Psoas muscle (tissue), 8 donors: ENCODE measurements around the gene KRT5. TPM values are rescaled to one million over a fixed set of nuclear protein-coding genes. Genes with fewer than 3 reads are reported as not detected.

Source experiments
- ATAC-seq, 4 donors: fragments of 200-7000 bp; cut with Tn5 transposase; one replicate each; pipeline ENCODE4 v1.9.1; 2020; ENCODE audit warnings: moderate library complexity in 3 of 4, mild to moderate bottlenecking in 2 of 4
- DNase-seq, 2 donors: peaks; one replicate each; pipeline ENCODE4 v3.0.0-alpha.2; 2020
- H3K27ac ChIP-seq: fragments of 200-600 bp; one replicate; pipeline ENCODE4 v1.8.0; 2022
- H3K27me3 ChIP-seq, 3 donors: fragments of 200-600 bp in 1 of 3; one replicate each; pipeline versions ENCODE4 v1.6.1 to v1.8.0; 2013 to 2022; ENCODE audit warnings: low read length in 2 of 3, mild to moderate bottlenecking in 2 of 3, moderate library complexity in 1 of 3; ENCODE audit not compliant: insufficient read depth in 3 of 3
- H3K36me3 ChIP-seq, 2 donors: fragments of 200-600 bp in 1 of 2; one replicate each; pipeline versions ENCODE4 v1.6.1 to v1.8.0; 2013 to 2022; ENCODE audit warnings: low read depth in 1 of 2, mild to moderate bottlenecking in 1 of 2, moderate library complexity in 1 of 2; ENCODE audit not compliant: insufficient read depth in 1 of 2
- H3K4me1 ChIP-seq: fragments of 200-600 bp; one replicate; pipeline ENCODE4 v1.8.0; 2022
- H3K4me3 ChIP-seq: fragments of 200-600 bp; one replicate; pipeline ENCODE4 v1.8.0; 2022; ENCODE audit warnings: mild to moderate bottlenecking
- H3K9me3 ChIP-seq: fragments of 200-600 bp; one replicate; pipeline ENCODE4 v1.8.0; 2022
- WGBS, 3 donors: extraction: QIAGEN DNeasy Blood & Tissue Kit; methylation state at CpG; one replicate each; pipeline versions ENCODE4 v1.1.6 to v1.1.7; 2013; 5-methylcytosine and 5-hydroxymethylcytosine counted together
- intact Hi-C, 2 donors: fragments of 100-400 bp; cut with DNase I; formaldehyde crosslinking; loops; one replicate each; pipeline versions ENCODE4 v1.11.0 to v1.14.2; 2022
- polyA plus RNA-seq, 3 donors: library from polyadenylated mRNA; stranded (reverse); fragments of 200-250 nt; gene quantifications; one replicate each; pipeline ENCODE4 v1.2.3, GENCODE V29; 2013
- total RNA-seq, 4 donors: library from RNA; stranded (reverse); fragmentation: NEBNext Ultra II Directional in 2 of 4; extraction: Animal tissue kit (Norgen Biotek cat#: 25700) in 2 of 4; gene quantifications; one replicate each; pipeline versions ENCODE4 v1.2.1 to v1.2.4, GENCODE V29; 2021 to 2023
- TF ChIP-seq, protein P1 (sequence below): fragments of 200-600 bp; IDR thresholded peaks from one replicate; pipeline ENCODE4 v1.8.0; 2022; ENCODE audit warnings: antibody characterized with exemption
- donor health status: healthy with polysubstance abuse.
- donor health status: DM: no; HTN: no; CAD: no; lungs with moderate emphysema.
- donor health status: Bipolar disorder and iron deficiency.
- donor health status: healthy.
- donor health status: DM: yes; HTN: yes; CAD: no.
- donor health status: DM: no; HTN: no; CAD: no.
- donor health status: DM: no; HTN: no; CAD: no.
- donor health status: DM: yes; HTN: yes; CAD: no.

Gene KRT5
- total and polyA plus RNA-seq, 7 donors: 0.21 to 1.4 (median 0.73) TPM; not detected in 1

DNA sequence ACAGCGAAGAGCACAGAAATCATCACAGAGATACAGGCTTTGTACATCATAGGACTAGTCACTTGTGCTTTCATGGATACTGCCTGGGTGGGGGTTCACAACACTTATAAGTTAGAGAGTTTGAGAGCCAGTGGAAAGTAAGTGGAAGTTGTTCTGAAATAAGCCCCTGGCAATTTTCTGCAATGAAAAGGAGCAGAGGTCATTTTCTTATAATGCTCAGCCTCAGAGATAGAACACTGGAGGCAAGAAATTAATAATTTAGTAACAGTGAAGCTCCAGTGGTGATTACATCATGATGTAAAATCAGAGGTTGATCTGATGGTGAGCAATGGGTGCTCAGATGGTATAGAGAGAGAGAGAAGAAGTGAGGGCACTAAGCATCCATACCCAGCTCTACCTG is 33.0 kb downstream of the KRT5 start:
- no peaks in the 10 kb centered on the region for H3K36me3 ChIP-seq
- H3K4me1 ChIP-seq: no peaks in the 10 kb centered on the region
- no peak overlapping the region for H3K4me3 ChIP-seq
- 3 to 58% (median 45%) methylated on average over 1 of the region's 1 CpG for WGBS, 3 donors
- DNase-seq (no peak), ATAC-seq (no peak)
- H3K27ac ChIP-seq: no peak overlapping the region
- TF ChIP-seq, protein P1, sequence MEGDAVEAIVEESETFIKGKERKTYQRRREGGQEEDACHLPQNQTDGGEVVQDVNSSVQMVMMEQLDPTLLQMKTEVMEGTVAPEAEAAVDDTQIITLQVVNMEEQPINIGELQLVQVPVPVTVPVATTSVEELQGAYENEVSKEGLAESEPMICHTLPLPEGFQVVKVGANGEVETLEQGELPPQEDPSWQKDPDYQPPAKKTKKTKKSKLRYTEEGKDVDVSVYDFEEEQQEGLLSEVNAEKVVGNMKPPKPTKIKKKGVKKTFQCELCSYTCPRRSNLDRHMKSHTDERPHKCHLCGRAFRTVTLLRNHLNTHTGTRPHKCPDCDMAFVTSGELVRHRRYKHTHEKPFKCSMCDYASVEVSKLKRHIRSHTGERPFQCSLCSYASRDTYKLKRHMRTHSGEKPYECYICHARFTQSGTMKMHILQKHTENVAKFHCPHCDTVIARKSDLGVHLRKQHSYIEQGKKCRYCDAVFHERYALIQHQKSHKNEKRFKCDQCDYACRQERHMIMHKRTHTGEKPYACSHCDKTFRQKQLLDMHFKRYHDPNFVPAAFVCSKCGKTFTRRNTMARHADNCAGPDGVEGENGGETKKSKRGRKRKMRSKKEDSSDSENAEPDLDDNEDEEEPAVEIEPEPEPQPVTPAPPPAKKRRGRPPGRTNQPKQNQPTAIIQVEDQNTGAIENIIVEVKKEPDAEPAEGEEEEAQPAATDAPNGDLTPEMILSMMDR: no peak
- peaks cover 0 to 16% (median 2%) of the 10 kb centered on the region in 3 donors for H3K27me3 ChIP-seq
- intact Hi-C loops: no loop called here
- no peaks in the 10 kb centered on the region for H3K9me3 ChIP-seq

- Histone ChIP-seq H3K27ac (no peak overlapping the region), H3K4me1 (no peaks in the 10 kb centered on the region), H3K27me3 (peaks cover 0 to 17% (median 1%) of the 10 kb centered on the region in 3 donors), H3K4me3 (no peak overlapping the region), H3K9me3 (no peaks in the 10 kb centered on the region), H3K36me3 (no peaks in the 10 kb centered on the region)
- ATAC-seq (no peak), DNase-seq (no peak)
- TF ChIP-seq, protein P1: no peak
- WGBS, 3 donors: 78 to 86% (median 83%) methylated on average over 5 of the region's 5 CpGs
- intact Hi-C loops: no loop called here
Measured at GRCh38 chr12:52486166-52487105, 33.8 kb downstream of the KRT5 start.

- TF ChIP-seq, protein P1: no peak
- no peak for DNase-seq
- ATAC-seq: no peak
- Histone ChIP-seq H3K27me3 (peaks cover 0 to 12% (median 3%) of the 10 kb centered on the region in 3 donors), H3K4me1 (no peaks in the 10 kb centered on the region), H3K36me3 (no peaks in the 10 kb centered on the region), H3K27ac (no peak overlapping the region), H3K9me3 (peaks cover 3% of the 10 kb centered on the region), H3K4me3 (no peak overlapping the region)
- intact Hi-C loops: no loop called here
- WGBS, 3 donors: 57 to 58% (median 58%) methylated on average over 3 of the region's 3 CpGs
Measured at GRCh38 chr12:52480073-52480472, 40.1 kb downstream of the KRT5 start.

- TF ChIP-seq, protein P1: no peak
- Histone ChIP-seq H3K4me1 (no peaks in the 10 kb centered on the region), H3K36me3 (no peaks in the 10 kb centered on the region), H3K9me3 (peaks cover 3% of the 10 kb centered on the region), H3K4me3 (no peak overlapping the region), H3K27ac (no peak overlapping the region), H3K27me3 (peaks cover 0 to 5% (median 3%) of the 10 kb centered on the region in 3 donors)
- intact Hi-C loops: no loop called here
- WGBS, 3 donors: 44 to 64% (median 63%) methylated on average over 2 of the region's 2 CpGs
- ATAC-seq: no peak
- DNase-seq: no peak
Measured at GRCh38 chr12:52477651-52478050, 42.5 kb downstream of the KRT5 start.
